Measurements from ENCODE around the gene SLC9A9.

Gene SLC9A9

GRCh38 chr3:143321058-143321769 lies 527.1 kb downstream of the SLC9A9 start:
- DNase-seq (ENCODE audit: low spot score): no peak

GRCh38 chr3:143315766-143316165 lies 532.5 kb downstream of the SLC9A9 start:
- DNase-seq (ENCODE audit: low spot score): no peak

- DNase-seq (ENCODE audit: low spot score): no peak
These were observed 533.8 kb downstream of the SLC9A9 start for GRCh38 chr3:143314251-143315093.

GRCh38 chr3:143313893-143314188 lies 534.4 kb downstream of the SLC9A9 start:
- DNase-seq (ENCODE audit: low spot score): no peak

GRCh38 chr3:143313025-143313892 lies 535.0 kb downstream of the SLC9A9 start:
- no peak for DNase-seq (ENCODE audit: low spot score)

- no peak for DNase-seq (ENCODE audit: low spot score)
These were observed 537.2 kb downstream of the SLC9A9 start for GRCh38 chr3:143311096-143311495.

- DNase-seq (ENCODE audit: low spot score): no peak
These were observed 538.6 kb downstream of the SLC9A9 start for GRCh38 chr3:143309705-143310104.

- no peak for DNase-seq (ENCODE audit: low spot score)
These were observed 540.6 kb downstream of the SLC9A9 start for GRCh38 chr3:143307613-143308183.

GRCh38 chr3:143306407-143306806 lies 541.9 kb downstream of the SLC9A9 start:
- no peak for DNase-seq (ENCODE audit: low spot score)

GRCh38 chr3:143302638-143303171 lies 545.6 kb downstream of the SLC9A9 start:
- no peak for DNase-seq (ENCODE audit: low spot score)

- DNase-seq (ENCODE audit: low spot score): no peak
These were observed 547.0 kb downstream of the SLC9A9 start for GRCh38 chr3:143301031-143301901.

- DNase-seq (ENCODE audit: low spot score): no peak
These were observed 549.3 kb downstream of the SLC9A9 start for GRCh38 chr3:143298886-143299535.

- DNase-seq (ENCODE audit: low spot score): no peak
These were observed 549.9 kb downstream of the SLC9A9 start for GRCh38 chr3:143298380-143298779.

GRCh38 chr3:143295201-143296080 lies 552.8 kb downstream of the SLC9A9 start:
- DNase-seq (ENCODE audit: low spot score): no peak

- DNase-seq (ENCODE audit: low spot score): no peak
These were observed 554.1 kb downstream of the SLC9A9 start for GRCh38 chr3:143294188-143294587.

GRCh38 chr3:143291836-143292447 lies 556.3 kb downstream of the SLC9A9 start:
- DNase-seq (ENCODE audit: low spot score): no peak

- DNase-seq (ENCODE audit: low spot score): no peak
These were observed 559.3 kb downstream of the SLC9A9 start for GRCh38 chr3:143288944-143289343.

GRCh38 chr3:143287403-143287802 lies 560.9 kb downstream of the SLC9A9 start:
- no peak for DNase-seq (ENCODE audit: low spot score)

Data from HuH-7 (cell line).